ENCODE measurements around the gene CHST15. TPM values are rescaled to one million over a fixed set of nuclear protein-coding genes. Genes with fewer than 3 reads are reported as not detected.

CHST15 gene
- total RNA-seq, 2 donors from 2014 or later, result 7.5 to 14.9 TPM

- no peaks in the 10 kb centered on the region for H3K36me3 Mint-ChIP-seq (ENCODE audit: low read depth)
- no peaks in the 10 kb centered on the region for H3K9me3 Mint-ChIP-seq
- no peak for DNase-seq
- no peak overlapping the region for H3K27ac ChIP-seq (ENCODE audit: low read depth, low read length)
- H3K36me3 ChIP-seq (ENCODE audit: control insufficient read depth, insufficient read depth, low read length), result no peaks in the 10 kb centered on the region
- H3K27me3 Mint-ChIP-seq (ENCODE audit: insufficient read depth), result no peaks in the 10 kb centered on the region
- peaks cover 21% of the 10 kb centered on the region for H3K4me1 Mint-ChIP-seq
- H3K9ac ChIP-seq (ENCODE audit: extremely low read depth, low read length, poor library complexity, severe bottlenecking), result no peak overlapping the region
- H3K27ac Mint-ChIP-seq, result peak overlapping the region; percentile 22
- peaks cover 3% of the 10 kb centered on the region for H3K4me1 ChIP-seq (ENCODE audit: control insufficient read depth, insufficient read depth, low read length)
- H3K9me3 ChIP-seq (ENCODE audit: control insufficient read depth, low read length), result no peaks in the 10 kb centered on the region
- H3K27me3 ChIP-seq (ENCODE audit: control insufficient read depth, insufficient read depth, low read length, poor library complexity, severe bottlenecking), result no peaks in the 10 kb centered on the region
- TF ChIP-seq CTCF (conservative IDR thresholded peaks at IDR 0.05), result no peak
- WGBS, 2 experiments (ENCODE audit: insufficient coverage in 1 of 2, insufficient read length in 1 of 2), result 46 to 68% methylated on average over 5 to 12 of the region's 12 CpGs
- H3K4me3 ChIP-seq (ENCODE audit: low read length), result no peak overlapping the region
- no peak overlapping the region for H3K4me3 Mint-ChIP-seq
These were observed 27.2 kb downstream of the CHST15 start for GRCh38 chr10:124066126-124066700.

- Histone ChIP-seq H3K4me1 (ENCODE audit: control insufficient read depth, insufficient read depth, low read length) (peaks cover 3% of the 10 kb centered on the region), H3K9me3 (ENCODE audit: control insufficient read depth, low read length) (no peaks in the 10 kb centered on the region), H3K27ac (ENCODE audit: low read depth, low read length) (no peak overlapping the region), H3K9ac (ENCODE audit: extremely low read depth, low read length, poor library complexity, severe bottlenecking) (no peak overlapping the region), H3K4me3 (ENCODE audit: low read length) (no peak overlapping the region), H3K36me3 (ENCODE audit: control insufficient read depth, insufficient read depth, low read length) (no peaks in the 10 kb centered on the region), H3K27me3 (ENCODE audit: control insufficient read depth, insufficient read depth, low read length, poor library complexity, severe bottlenecking) (no peaks in the 10 kb centered on the region)
- peaks cover 21% of the 10 kb centered on the region for H3K4me1 Mint-ChIP-seq
- WGBS, 2 experiments (ENCODE audit: insufficient coverage in 1 of 2, insufficient read length in 1 of 2), result 63 to 78% methylated on average over 7 to 12 of the region's 12 CpGs
- H3K9me3 Mint-ChIP-seq, result no peaks in the 10 kb centered on the region
- no peak for DNase-seq
- peak overlapping the region; percentile 22 for H3K27ac Mint-ChIP-seq
- H3K4me3 Mint-ChIP-seq, result no peak overlapping the region
- H3K36me3 Mint-ChIP-seq (ENCODE audit: low read depth), result no peaks in the 10 kb centered on the region
- no peaks in the 10 kb centered on the region for H3K27me3 Mint-ChIP-seq (ENCODE audit: insufficient read depth)
- TF ChIP-seq CTCF (conservative IDR thresholded peaks at IDR 0.05), result no peak
These were observed 27.8 kb downstream of the CHST15 start for GRCh38 chr10:124065382-124066125.

DNA sequence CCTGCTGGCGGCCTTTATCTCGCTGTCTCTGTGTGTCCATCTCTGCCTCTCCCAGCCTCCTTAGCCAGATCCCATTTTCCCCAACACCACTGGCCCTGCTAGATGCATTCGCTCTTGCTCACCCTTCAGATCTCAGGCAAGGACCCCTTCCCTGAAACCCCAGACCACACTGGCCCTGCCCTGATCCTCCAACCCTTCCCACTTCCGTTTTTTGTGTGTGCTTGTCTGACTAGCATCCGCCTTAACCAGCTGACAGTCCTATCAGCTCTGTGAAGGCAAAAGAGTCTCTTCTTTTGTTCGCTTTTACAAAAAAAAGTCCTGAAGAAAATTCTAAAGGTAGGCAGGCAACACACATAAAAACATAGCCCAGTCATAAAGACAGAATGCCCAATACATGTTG is 28.7 kb downstream of the CHST15 start:
- Histone ChIP-seq H3K9me3 (ENCODE audit: control insufficient read depth, low read length) (no peaks in the 10 kb centered on the region), H3K36me3 (ENCODE audit: control insufficient read depth, insufficient read depth, low read length) (no peaks in the 10 kb centered on the region), H3K9ac (ENCODE audit: extremely low read depth, low read length, poor library complexity, severe bottlenecking) (no peak overlapping the region), H3K27me3 (ENCODE audit: control insufficient read depth, insufficient read depth, low read length, poor library complexity, severe bottlenecking) (no peaks in the 10 kb centered on the region), H3K4me3 (ENCODE audit: low read length) (no peak overlapping the region), H3K4me1 (ENCODE audit: control insufficient read depth, insufficient read depth, low read length) (peaks cover 3% of the 10 kb centered on the region), H3K27ac (ENCODE audit: low read depth, low read length) (no peak overlapping the region)
- peaks cover 21% of the 10 kb centered on the region for H3K4me1 Mint-ChIP-seq
- H3K27ac Mint-ChIP-seq, result peak overlapping the region; percentile 2
- no peak overlapping the region for H3K4me3 Mint-ChIP-seq
- no peaks in the 10 kb centered on the region for H3K36me3 Mint-ChIP-seq (ENCODE audit: low read depth)
- no peaks in the 10 kb centered on the region for H3K9me3 Mint-ChIP-seq
- 80 to 89% methylated on average over 3 to 6 of the region's 6 CpGs for WGBS, 2 experiments (ENCODE audit: insufficient coverage in 1 of 2, insufficient read length in 1 of 2)
- no peak for DNase-seq
- no peaks in the 10 kb centered on the region for H3K27me3 Mint-ChIP-seq (ENCODE audit: insufficient read depth)
- no peak for TF ChIP-seq CTCF (conservative IDR thresholded peaks at IDR 0.05)
